ENCODE measurements around the gene ACTC1.

ACTC1 gene

GRCh38 chr15:34759347-34759746 lies 36.0 kb downstream of the ACTC1 start:
- H3K9me3 ChIP-seq (ENCODE audit: control insufficient read depth, insufficient read depth, low read length): no peaks in the 10 kb centered on the region
- no peak overlapping the region for H3K4me2 ChIP-seq (ENCODE audit: low read length)
- no peaks in the 10 kb centered on the region for H3K9me2 ChIP-seq (replicated peaks; ENCODE audit: control insufficient read depth, low read length)
- H3K4me1 ChIP-seq (ENCODE audit: control insufficient read depth, low read length): no peaks in the 10 kb centered on the region
- H3K79me2 ChIP-seq (ENCODE audit: control insufficient read depth, low read length): no peaks in the 10 kb centered on the region
- no peak for TF ChIP-seq EZH2phosphoT487 (IDR thresholded peaks at IDR 0.05; ENCODE audit: borderline replicate concordance, low read length)
- TF ChIP-seq CTCF (IDR thresholded peaks at IDR 0.05; ENCODE audit: low read depth, low read length, poor library complexity, severe bottlenecking): no peak
- H4K20me1 ChIP-seq (ENCODE audit: control insufficient read depth, insufficient read depth, low read depth, low read length): no peaks in the 10 kb centered on the region
- H3K36me3 ChIP-seq (ENCODE audit: control insufficient read depth, low read length): no peaks in the 10 kb centered on the region
- no peaks in the 10 kb centered on the region for H3F3A ChIP-seq (ENCODE audit: control insufficient read depth, insufficient read depth)
- no peak overlapping the region for H3K4me3 ChIP-seq (ENCODE audit: low read length)
- no peak overlapping the region for H3K27ac ChIP-seq (ENCODE audit: low read depth, low read length)
- H3K27me3 ChIP-seq (ENCODE audit: control insufficient read depth, low read length): peaks cover 14% of the 10 kb centered on the region

GRCh38 chr15:34757262-34757661 lies 38.1 kb downstream of the ACTC1 start:
- H3K4me3 ChIP-seq (ENCODE audit: low read length): no peak overlapping the region
- no peaks in the 10 kb centered on the region for H4K20me1 ChIP-seq (ENCODE audit: control insufficient read depth, insufficient read depth, low read depth, low read length)
- H3K27ac ChIP-seq (ENCODE audit: low read depth, low read length): no peak overlapping the region
- H3K79me2 ChIP-seq (ENCODE audit: control insufficient read depth, low read length): no peaks in the 10 kb centered on the region
- H3K9me3 ChIP-seq (ENCODE audit: control insufficient read depth, insufficient read depth, low read length): no peaks in the 10 kb centered on the region
- H3K4me2 ChIP-seq (ENCODE audit: low read length): no peak overlapping the region
- no peaks in the 10 kb centered on the region for H3K9me2 ChIP-seq (replicated peaks; ENCODE audit: control insufficient read depth, low read length)
- H3K27me3 ChIP-seq (ENCODE audit: control insufficient read depth, low read length): peaks cover 14% of the 10 kb centered on the region
- TF ChIP-seq EZH2phosphoT487 (IDR thresholded peaks at IDR 0.05; ENCODE audit: borderline replicate concordance, low read length) (no peak), CTCF (IDR thresholded peaks at IDR 0.05; ENCODE audit: low read depth, low read length, poor library complexity, severe bottlenecking) (no peak)
- H3K4me1 ChIP-seq (ENCODE audit: control insufficient read depth, low read length): no peaks in the 10 kb centered on the region
- H3F3A ChIP-seq (ENCODE audit: control insufficient read depth, insufficient read depth): no peaks in the 10 kb centered on the region
- no peaks in the 10 kb centered on the region for H3K36me3 ChIP-seq (ENCODE audit: control insufficient read depth, low read length)

- H3K9me2 ChIP-seq (replicated peaks; ENCODE audit: control insufficient read depth, low read length): no peaks in the 10 kb centered on the region
- H3K4me2 ChIP-seq (ENCODE audit: low read length): no peak overlapping the region
- H3K79me2 ChIP-seq (ENCODE audit: control insufficient read depth, low read length): no peaks in the 10 kb centered on the region
- TF ChIP-seq CTCF (IDR thresholded peaks at IDR 0.05; ENCODE audit: low read depth, low read length, poor library complexity, severe bottlenecking) (no peak), EZH2phosphoT487 (IDR thresholded peaks at IDR 0.05; ENCODE audit: borderline replicate concordance, low read length) (no peak)
- H3K4me3 ChIP-seq (ENCODE audit: low read length): no peak overlapping the region
- peaks cover 14% of the 10 kb centered on the region for H3K27me3 ChIP-seq (ENCODE audit: control insufficient read depth, low read length)
- no peak overlapping the region for H3K27ac ChIP-seq (ENCODE audit: low read depth, low read length)
- no peaks in the 10 kb centered on the region for H4K20me1 ChIP-seq (ENCODE audit: control insufficient read depth, insufficient read depth, low read depth, low read length)
- H3K4me1 ChIP-seq (ENCODE audit: control insufficient read depth, low read length): no peaks in the 10 kb centered on the region
- H3F3A ChIP-seq (ENCODE audit: control insufficient read depth, insufficient read depth): no peaks in the 10 kb centered on the region
- no peaks in the 10 kb centered on the region for H3K9me3 ChIP-seq (ENCODE audit: control insufficient read depth, insufficient read depth, low read length)
- no peaks in the 10 kb centered on the region for H3K36me3 ChIP-seq (ENCODE audit: control insufficient read depth, low read length)
These were observed 40.0 kb downstream of the ACTC1 start for GRCh38 chr15:34755419-34755773.

Data from DOHH2 (cell line).